Measurements from ENCODE around the gene FHAD1.

The FHAD1 gene

GRCh38 chr1:15412843-15413242, 165.8 kb downstream of the FHAD1 start:
- Histone ChIP-seq H3F3A (ENCODE audit: control insufficient read depth, insufficient read depth) (peaks cover 8% of the 10 kb centered on the region), H3K4me3 (ENCODE audit: low read length) (no peak overlapping the region), H3K79me2 (ENCODE audit: control insufficient read depth, low read length) (peaks cover 75% of the 10 kb centered on the region), H3K9me3 (ENCODE audit: control insufficient read depth, insufficient read depth, low read length) (no peaks in the 10 kb centered on the region), H3K4me2 (ENCODE audit: low read length) (no peak overlapping the region), H3K36me3 (ENCODE audit: control insufficient read depth, low read length) (peaks cover 32% of the 10 kb centered on the region), H4K20me1 (ENCODE audit: control insufficient read depth, insufficient read depth, low read depth, low read length) (peaks cover 22% of the 10 kb centered on the region; the same call in 1 of the 2 replicates), H3K27me3 (ENCODE audit: control insufficient read depth, low read length) (peaks cover 16% of the 10 kb centered on the region), H3K27ac (ENCODE audit: low read depth, low read length) (no peak overlapping the region), H3K9me2 (replicated peaks; ENCODE audit: control insufficient read depth, low read length) (no peaks in the 10 kb centered on the region), H3K4me1 (ENCODE audit: control insufficient read depth, low read length) (peaks cover 49% of the 10 kb centered on the region)
- no peak for TF ChIP-seq CTCF (IDR thresholded peaks at IDR 0.05; ENCODE audit: low read depth, low read length, poor library complexity, severe bottlenecking)
- TF ChIP-seq EZH2phosphoT487 (IDR thresholded peaks at IDR 0.05; ENCODE audit: borderline replicate concordance, low read length): no peak

GRCh38 chr1:15413563-15414444, 166.8 kb downstream of the FHAD1 start:
- H3K4me2 ChIP-seq (ENCODE audit: low read length): no peak overlapping the region
- no peak overlapping the region for H3K4me3 ChIP-seq (ENCODE audit: low read length)
- H4K20me1 ChIP-seq (ENCODE audit: control insufficient read depth, insufficient read depth, low read depth, low read length): peaks cover 22% of the 10 kb centered on the region; the same call in 1 of the 2 replicates
- peaks cover 32% of the 10 kb centered on the region for H3K36me3 ChIP-seq (ENCODE audit: control insufficient read depth, low read length)
- peaks cover 6% of the 10 kb centered on the region for H3K27me3 ChIP-seq (ENCODE audit: control insufficient read depth, low read length)
- no peak overlapping the region for H3K27ac ChIP-seq (ENCODE audit: low read depth, low read length)
- no peaks in the 10 kb centered on the region for H3K9me3 ChIP-seq (ENCODE audit: control insufficient read depth, insufficient read depth, low read length)
- TF ChIP-seq EZH2phosphoT487 (IDR thresholded peaks at IDR 0.05; ENCODE audit: borderline replicate concordance, low read length) (no peak), CTCF (IDR thresholded peaks at IDR 0.05; ENCODE audit: low read depth, low read length, poor library complexity, severe bottlenecking) (no peak)
- H3F3A ChIP-seq (ENCODE audit: control insufficient read depth, insufficient read depth): peaks cover under 1% of the 10 kb centered on the region; the same call in 1 of the 2 replicates
- H3K4me1 ChIP-seq (ENCODE audit: control insufficient read depth, low read length): peaks cover 47% of the 10 kb centered on the region
- no peaks in the 10 kb centered on the region for H3K9me2 ChIP-seq (replicated peaks; ENCODE audit: control insufficient read depth, low read length)
- H3K79me2 ChIP-seq (ENCODE audit: control insufficient read depth, low read length): peaks cover 79% of the 10 kb centered on the region

- Histone ChIP-seq H3K9me2 (replicated peaks; ENCODE audit: control insufficient read depth, low read length) (no peaks in the 10 kb centered on the region), H3K4me3 (ENCODE audit: low read length) (no peak overlapping the region), H3K4me2 (ENCODE audit: low read length) (no peak overlapping the region), H3K27ac (ENCODE audit: low read depth, low read length) (no peak overlapping the region), H3K79me2 (ENCODE audit: control insufficient read depth, low read length) (peaks cover 86% of the 10 kb centered on the region), H3K27me3 (ENCODE audit: control insufficient read depth, low read length) (no peaks in the 10 kb centered on the region; the same call in 1 of the 2 replicates), H4K20me1 (ENCODE audit: control insufficient read depth, insufficient read depth, low read depth, low read length) (peaks cover 22% of the 10 kb centered on the region; the same call in 1 of the 2 replicates), H3K9me3 (ENCODE audit: control insufficient read depth, insufficient read depth, low read length) (no peaks in the 10 kb centered on the region), H3K36me3 (ENCODE audit: control insufficient read depth, low read length) (peaks cover 32% of the 10 kb centered on the region), H3F3A (ENCODE audit: control insufficient read depth, insufficient read depth) (no peaks in the 10 kb centered on the region), H3K4me1 (ENCODE audit: control insufficient read depth, low read length) (peaks cover 42% of the 10 kb centered on the region)
- TF ChIP-seq CTCF (IDR thresholded peaks at IDR 0.05; ENCODE audit: low read depth, low read length, poor library complexity, severe bottlenecking) (no peak), EZH2phosphoT487 (IDR thresholded peaks at IDR 0.05; ENCODE audit: borderline replicate concordance, low read length) (no peak)
These were observed 167.5 kb downstream of the FHAD1 start for GRCh38 chr1:15414445-15414983.
